NCI-H1048 (cell line): ENCODE results near the gene WDR11.

ENCODE experiments used
- DNase-seq: peaks from one replicate; lab custom pipeline; 2025; lab: John Stamatoyannopoulos, UW

Gene WDR11, protein sequence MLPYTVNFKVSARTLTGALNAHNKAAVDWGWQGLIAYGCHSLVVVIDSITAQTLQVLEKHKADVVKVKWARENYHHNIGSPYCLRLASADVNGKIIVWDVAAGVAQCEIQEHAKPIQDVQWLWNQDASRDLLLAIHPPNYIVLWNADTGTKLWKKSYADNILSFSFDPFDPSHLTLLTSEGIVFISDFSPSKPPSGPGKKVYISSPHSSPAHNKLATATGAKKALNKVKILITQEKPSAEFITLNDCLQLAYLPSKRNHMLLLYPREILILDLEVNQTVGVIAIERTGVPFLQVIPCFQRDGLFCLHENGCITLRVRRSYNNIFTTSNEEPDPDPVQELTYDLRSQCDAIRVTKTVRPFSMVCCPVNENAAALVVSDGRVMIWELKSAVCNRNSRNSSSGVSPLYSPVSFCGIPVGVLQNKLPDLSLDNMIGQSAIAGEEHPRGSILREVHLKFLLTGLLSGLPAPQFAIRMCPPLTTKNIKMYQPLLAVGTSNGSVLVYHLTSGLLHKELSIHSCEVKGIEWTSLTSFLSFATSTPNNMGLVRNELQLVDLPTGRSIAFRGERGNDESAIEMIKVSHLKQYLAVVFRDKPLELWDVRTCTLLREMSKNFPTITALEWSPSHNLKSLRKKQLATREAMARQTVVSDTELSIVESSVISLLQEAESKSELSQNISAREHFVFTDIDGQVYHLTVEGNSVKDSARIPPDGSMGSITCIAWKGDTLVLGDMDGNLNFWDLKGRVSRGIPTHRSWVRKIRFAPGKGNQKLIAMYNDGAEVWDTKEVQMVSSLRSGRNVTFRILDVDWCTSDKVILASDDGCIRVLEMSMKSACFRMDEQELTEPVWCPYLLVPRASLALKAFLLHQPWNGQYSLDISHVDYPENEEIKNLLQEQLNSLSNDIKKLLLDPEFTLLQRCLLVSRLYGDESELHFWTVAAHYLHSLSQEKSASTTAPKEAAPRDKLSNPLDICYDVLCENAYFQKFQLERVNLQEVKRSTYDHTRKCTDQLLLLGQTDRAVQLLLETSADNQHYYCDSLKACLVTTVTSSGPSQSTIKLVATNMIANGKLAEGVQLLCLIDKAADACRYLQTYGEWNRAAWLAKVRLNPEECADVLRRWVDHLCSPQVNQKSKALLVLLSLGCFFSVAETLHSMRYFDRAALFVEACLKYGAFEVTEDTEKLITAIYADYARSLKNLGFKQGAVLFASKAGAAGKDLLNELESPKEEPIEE

GRCh38 chr10:120850911-120851865 lies at the start of gene WDR11:
WDR11 (plus strand) TSS chr10:120851362; CDS start chr10:120851421, 59 bp downstream.
- DNase-seq = peak; percentile 79

DNA sequence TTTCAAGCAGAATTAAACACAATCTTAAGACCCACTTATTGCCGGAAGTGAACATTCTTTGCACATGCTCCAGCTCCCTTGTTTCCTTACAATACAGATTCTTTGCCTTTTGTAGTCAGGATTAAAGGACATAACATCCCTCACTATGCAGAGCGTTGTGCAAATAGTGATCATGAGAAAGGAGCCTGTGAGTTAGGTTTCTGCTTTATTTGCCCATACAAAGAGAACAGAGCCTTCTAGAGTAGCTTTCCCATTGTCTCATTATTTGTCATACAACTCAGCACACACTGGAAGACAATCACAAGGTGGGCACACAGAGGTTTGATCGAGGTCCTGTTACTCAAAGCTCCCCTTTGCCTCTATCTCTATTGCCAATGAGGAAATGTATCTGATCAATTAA lies 48.2 kb upstream of the WDR11 start:
- DNase-seq = no peak

DNA sequence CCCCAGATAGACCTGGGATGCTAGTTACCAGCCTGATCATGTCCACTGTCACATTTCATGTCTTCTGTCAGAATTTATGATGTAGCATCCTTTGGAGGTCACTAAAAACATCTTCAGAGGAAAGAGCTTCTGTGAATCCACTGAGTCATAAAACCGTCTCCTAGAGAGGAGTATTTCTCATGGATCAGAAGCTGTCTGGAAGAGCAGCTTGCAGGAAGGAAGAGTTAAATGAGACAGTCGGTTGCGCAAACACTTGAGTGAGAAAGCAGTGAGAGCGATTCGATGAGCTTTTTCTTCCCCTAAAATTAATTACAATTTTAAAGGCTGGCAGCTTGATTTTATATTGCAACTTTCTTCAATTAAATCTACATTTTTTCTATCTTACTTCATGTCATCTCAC lies 47.2 kb upstream of the WDR11 start:
- DNase-seq = no peak

- DNase-seq = no peak
These were observed 45.9 kb upstream of the WDR11 start for GRCh38 chr10:120805014-120805812.

DNA sequence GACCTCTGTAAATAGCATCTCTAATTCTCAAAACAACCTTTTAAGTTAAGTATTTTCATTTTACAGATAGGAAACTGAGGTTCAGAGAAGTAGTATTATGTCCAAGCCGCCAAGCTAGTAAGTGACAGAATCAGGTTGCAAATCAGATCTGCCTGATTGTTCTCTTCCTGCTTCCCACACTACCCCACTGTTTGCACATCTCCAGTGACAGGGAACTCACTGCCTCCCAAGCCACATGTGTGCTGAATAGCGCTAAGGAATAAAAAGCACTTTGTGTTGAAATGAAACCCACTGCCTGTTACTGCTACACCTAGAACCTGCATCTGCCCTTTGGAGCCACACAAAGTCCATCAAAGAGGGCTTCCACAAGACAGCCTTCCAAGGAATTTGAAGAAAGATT lies 45.1 kb upstream of the WDR11 start:
- no peak for DNase-seq

DNA sequence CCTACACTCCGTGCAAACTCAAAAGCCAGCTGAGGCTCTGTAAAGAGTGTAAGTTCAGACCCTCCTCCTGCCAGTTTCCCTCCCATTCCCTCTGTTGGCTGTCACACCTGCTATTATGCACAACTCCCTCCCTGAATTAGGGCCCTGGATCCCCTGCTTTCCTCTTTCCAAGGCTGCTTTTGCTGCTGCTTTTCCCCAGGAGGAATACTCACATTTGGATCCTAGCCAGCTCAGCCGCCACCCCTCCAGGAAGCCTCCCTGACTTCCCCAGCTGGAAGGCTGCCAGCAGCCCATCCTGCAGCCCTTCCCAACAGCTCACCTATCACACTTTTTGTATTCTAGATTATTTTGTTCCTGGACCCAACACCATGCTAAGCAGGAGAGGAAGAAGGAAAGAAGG lies 40.9 kb upstream of the WDR11 start:
- no peak for DNase-seq

- no peak for DNase-seq
These were observed 38.1 kb upstream of the WDR11 start for GRCh38 chr10:120813085-120813484.

- no peak for DNase-seq
These were observed 32.9 kb upstream of the WDR11 start for GRCh38 chr10:120818301-120818700.

GRCh38 chr10:120819366-120819765 lies 31.8 kb upstream of the WDR11 start:
- no peak for DNase-seq

DNA sequence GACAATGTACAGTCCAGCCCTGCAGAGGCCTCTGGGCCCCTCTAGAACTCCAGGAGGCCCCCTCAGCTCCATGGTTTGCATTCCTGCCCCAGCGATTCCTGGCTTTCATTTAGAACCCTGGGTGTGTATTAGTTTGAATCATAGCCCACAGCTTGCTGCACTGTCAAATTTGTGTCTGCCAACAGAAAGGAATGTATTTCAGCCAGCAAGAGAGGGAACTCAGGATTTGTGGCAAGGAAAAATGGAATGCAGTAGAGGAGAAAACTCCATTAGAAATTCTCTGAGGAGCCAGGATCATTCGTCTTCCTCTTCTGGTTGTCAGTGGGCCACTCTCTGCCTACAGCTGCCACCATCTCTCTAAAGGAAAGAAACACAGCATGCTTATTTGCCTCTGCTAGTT lies 27.9 kb upstream of the WDR11 start:
- DNase-seq = no peak

DNA sequence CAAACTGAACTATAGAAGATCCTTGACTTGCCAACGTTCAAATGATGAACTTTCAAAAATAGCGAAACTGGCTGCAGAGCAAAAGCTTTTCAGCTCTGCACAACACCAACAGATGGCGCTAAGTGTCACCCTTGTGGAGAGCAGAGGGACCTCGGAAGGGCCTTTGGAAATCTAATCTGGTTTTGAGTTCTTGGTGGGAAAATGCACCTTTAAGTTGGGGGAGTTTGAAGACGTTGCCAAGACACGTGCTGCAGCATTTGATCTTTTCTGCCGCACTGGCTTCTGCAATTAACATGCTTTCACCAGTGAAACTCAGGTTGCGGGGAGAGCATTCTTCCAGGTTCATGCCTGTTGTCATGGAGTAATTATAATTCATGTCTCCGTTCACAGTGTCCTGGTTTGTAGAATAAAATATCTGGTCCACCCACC lies 26.3 kb upstream of the WDR11 start:
- no peak for DNase-seq

GRCh38 chr10:120825878-120826769 lies 25.0 kb upstream of the WDR11 start:
- DNase-seq = no peak

DNA sequence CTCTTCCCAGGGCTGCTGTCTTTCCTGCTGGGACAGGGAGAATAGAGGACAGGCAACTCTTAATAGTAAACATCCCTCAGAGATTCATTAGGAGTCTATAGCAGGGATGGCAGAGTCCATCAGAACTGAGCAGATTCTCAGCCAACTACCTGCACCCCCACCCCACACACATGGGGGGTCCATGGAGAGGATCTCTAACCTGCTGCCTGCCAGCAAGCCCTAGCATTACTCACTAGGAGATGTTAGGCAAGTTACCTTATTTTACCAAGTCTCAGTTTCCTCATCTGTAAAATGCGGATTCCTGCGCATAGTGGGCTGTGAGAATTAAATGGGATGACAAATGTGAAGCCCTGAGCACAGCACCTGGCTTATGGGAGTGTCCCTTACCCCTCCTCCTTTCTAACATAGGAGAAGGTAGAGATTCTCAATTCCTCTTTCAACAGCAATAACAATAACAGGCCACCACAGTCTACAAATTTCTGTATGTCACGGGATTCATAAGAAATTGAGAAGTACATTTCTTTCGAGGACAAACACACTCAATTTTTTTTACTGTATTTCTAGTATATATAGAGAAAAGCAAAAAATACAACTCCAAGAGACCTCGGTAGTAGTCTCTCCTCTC lies 23.8 kb upstream of the WDR11 start:
- DNase-seq = no peak

- no peak for DNase-seq
These were observed 22.3 kb upstream of the WDR11 start for GRCh38 chr10:120828763-120829319.

DNA sequence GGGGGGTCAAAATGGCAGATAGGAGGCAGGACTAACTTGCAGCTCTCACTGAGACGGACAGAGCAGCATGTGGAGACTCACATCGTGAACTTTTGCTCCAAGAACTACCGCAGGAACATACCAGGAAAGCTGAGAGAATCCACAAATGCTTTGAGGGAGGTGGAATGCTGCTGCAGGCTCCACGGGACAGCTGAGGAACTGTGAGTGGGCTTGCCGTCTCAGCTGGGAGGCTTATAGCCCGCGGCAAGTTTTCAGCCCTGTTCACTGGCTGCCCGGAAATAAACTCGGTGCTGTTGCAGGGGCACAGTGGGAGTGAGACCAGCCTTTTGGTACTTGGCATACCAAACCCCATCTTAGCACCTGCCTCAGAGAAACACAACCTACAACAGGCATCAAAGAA lies 19.1 kb upstream of the WDR11 start:
- DNase-seq = no peak

GRCh38 chr10:120833222-120833928 lies 17.8 kb upstream of the WDR11 start:
- no peak for DNase-seq

- no peak for DNase-seq
These were observed 15.6 kb upstream of the WDR11 start for GRCh38 chr10:120835603-120836002.

GRCh38 chr10:120838941-120839340 lies 12.2 kb upstream of the WDR11 start:
- no peak for DNase-seq
